HG03442 (cell line): ENCODE measurements around the gene MARCKS.

Source experiments
- ATAC-seq: cut with Tn5 transposase; IDR thresholded peaks from one replicate; pipeline ENCODE4 v1.9.1; 2021; ENCODE audit warnings: mild to moderate bottlenecking, moderate library complexity; ENCODE audit not compliant: unreplicated experiment

The MARCKS gene, protein sequence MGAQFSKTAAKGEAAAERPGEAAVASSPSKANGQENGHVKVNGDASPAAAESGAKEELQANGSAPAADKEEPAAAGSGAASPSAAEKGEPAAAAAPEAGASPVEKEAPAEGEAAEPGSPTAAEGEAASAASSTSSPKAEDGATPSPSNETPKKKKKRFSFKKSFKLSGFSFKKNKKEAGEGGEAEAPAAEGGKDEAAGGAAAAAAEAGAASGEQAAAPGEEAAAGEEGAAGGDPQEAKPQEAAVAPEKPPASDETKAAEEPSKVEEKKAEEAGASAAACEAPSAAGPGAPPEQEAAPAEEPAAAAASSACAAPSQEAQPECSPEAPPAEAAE

DNA sequence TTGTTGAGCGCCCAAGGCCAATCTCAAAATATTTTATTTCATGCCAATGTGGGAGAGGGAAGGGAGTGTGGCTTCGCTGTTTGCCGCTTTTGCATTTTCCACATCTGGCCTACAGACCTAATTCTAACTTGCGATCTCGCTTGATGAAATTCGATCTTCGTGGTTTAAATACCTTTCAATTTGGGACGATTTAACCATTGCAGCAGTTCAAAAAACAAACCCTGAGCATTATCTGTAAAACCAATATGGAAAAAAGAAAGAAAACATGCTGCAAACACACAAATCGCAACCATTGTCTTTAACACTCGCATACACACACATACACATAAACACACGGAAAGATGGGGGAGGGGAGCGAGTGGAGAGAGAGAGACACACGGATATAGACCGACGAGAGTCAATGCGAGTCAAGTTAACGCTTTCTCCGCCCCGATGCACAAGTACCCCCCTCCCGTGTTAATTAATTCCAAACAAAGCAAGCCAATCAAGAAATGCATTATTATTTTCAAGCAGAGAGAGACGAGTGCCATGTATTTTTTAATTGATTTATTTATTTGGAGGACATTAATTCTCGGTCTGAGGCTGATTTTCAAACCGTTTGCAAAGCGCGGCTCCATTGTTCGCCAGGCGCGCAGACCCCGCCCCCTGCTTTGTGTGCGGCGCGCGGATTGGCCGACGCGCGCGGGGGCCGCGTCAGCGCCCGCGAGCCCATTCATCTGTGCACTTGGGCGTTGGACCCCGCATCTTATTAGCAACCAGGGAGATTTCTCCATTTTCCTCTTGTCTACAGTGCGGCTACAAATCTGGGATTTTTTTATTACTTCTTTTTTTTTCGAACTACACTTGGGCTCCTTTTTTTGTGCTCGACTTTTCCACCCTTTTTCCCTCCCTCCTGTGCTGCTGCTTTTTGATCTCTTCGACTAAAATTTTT is at the start of gene MARCKS:
TSS of gene MARCKS (plus strand) at position 721 of the 931 bp plus-strand sequence. CDS start 401 bp downstream, outside the sequence.
- ATAC-seq: peak; percentile 34

DNA sequence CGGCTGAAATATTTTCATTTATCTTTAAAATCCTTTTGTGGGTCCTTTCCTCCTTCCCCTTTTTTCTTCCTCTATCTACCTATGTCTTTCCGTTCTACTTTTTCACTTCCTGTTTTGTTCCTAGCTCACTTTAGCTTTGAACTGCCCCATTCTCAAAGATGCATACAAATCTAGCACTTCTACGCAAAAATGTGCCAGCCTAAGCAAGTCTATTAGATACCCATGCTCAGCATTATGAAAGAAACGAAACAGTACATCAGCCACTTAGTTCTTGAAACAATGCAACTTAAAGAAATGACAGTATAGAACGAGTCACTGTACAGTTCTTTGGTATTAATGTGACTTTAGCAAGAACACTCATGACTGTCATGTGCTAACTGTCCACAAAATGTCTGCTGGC is 47.3 kb upstream of the MARCKS start:
- peak; percentile 44 for ATAC-seq

DNA sequence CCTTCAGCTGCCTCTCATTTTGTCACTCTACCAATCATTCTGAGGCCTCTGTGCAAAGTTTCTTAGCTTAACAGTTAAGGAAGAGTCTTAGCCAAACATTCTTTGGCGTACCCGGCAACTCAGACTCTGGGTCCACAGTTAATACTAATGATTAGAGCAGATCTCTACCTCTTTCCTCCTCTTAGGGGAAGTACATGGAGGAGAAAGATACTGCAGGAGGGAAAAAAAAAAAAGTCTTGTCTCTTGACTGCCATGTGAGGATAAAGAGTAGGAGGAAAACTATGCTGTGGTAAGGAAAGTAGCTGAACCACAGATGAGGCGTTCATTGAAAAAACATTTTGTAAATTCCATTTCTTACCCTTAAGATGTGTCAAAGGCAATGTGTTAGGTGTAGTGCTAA is 44.0 kb upstream of the MARCKS start:
- ATAC-seq: no peak

DNA sequence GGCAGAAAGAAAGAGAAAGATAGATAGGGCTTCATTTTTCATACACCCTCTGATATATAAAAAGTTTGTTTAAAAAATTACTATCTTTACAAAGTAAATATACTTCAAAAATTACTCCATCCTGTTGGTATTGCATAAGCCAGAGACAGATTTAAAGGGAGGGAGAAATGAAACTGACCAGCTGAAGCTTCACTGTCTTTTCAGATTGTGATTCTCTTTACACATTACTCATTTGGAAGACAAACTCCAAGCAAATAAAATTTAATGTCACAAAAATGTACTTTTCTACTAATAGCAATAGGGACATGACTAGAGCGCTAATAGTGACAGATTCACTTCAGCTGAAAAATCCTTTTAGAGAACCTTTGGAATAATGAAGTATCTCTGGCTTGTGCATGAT is 38.6 kb upstream of the MARCKS start:
- no peak for ATAC-seq

DNA sequence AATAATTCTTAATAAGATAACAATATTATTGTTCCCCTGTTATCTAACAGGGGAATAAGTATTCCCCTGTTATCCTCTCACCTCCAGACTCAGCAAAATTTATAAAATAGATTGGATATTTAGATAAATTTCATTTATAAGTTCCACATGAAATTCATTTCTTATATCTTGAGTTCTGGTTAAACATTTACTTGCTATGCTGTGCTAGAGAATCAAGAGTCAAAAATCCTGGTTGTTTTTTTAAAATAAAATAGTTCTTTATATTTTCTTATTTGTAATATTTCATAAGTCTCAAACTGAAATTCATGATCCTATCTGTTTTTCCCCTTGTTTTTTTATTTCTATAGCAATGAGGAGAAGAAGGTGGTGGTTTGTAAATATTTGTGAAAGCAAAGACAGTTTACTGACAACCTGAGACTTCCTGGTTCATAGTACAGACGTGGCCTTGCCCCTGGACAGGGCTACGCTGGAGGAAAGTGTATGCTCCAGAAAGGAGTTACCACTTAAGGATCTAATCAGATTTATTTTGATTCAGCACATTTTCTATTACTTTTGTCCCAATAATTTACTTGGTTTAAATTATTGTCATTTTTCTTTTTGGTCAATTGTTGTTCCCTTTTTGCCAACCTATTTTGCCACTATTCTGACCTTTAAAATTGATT is 37.8 kb upstream of the MARCKS start:
- no peak for ATAC-seq

DNA sequence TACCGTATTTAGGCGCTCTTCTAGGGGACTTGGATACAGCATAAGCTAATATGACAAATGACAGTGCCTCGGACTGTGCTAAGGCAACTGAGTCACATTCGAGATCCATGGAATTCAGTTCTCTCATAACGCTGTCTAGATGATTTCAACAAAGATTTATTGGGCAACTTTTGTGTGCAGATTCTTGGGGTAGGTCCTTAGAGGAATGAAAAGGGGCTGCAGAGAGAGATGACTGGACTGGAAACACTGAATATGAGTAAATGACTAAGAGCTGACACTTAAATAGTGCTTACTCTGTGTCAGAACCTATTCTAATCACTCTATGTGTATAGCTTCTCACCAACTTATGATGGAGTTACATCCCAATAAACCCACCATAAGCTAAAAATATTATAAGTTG is 36.4 kb upstream of the MARCKS start:
- ATAC-seq: no peak

DNA sequence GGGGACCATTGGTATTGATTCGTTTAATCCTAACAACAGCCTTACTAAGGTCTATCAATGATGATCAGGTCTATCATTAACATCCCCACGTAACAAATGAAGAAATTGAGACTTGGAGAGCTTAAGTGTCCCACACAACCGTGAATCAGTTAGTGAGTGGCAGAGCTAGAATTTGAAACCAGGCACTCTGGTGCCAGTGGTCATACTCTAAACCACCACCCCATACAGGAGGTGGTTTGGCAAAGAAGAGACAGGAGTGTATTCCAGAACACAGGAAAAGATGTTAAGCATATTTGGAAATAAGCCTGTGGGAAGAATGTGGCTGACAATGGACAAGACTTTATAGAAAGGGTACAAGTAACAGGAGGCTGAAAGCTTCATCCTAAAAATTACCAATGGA is 35.7 kb upstream of the MARCKS start:
- ATAC-seq: no peak

DNA sequence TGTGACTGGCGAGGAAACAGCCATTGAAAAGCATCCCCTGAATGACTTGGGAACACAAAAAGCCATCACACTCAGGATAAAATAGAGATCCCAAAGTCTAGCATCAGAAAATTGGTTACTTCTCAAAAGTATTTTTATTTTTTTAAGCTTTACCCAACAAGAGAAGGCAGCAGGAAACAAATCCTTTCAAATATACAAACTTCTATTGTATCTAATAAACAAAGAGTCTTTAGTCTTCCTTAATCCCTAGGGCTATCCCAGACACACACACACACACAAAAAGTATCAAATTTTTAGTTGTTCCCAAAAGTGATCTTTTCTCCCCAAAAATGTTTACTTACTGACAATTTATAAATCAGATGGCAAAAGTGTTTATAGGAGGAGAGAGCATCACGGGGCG is 33.2 kb upstream of the MARCKS start:
- no peak for ATAC-seq

DNA sequence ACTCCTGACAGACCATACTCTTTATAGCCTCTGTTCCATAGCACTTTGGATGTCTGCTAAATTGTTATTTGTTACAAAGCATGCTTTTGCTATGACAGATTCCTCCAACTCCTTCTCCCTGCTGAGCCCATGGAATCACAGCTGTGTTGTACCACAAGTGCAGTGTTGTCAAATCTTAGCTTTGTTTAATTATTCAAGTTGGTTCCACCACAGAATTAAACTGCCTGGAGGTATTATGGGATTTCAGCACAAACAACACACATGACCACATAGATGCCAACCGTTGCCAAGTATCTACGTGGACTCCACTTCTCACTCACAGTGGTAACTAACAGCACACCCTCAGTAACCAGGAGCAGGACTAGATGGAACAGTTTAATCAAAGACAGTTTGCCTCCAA is 32.7 kb upstream of the MARCKS start:
- ATAC-seq: no peak

DNA sequence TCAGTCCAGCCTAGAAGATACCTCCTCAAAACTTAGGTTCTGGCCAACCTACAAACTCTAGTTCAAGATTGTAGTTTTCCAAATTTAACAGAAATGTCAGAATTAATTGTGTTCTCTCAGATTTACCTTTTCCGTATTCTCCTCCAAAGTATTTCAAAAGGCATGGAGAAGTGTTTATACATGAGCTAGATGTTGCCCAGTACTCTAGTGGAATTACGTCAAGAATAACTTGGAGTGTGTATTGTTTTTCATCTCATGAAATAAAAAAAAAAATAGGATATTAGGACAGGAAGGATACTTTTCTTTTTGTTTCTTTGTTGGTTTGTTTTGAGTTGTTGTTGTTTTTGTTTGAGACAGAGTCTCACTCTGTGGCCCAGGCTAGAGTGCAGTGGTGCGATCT is 32.3 kb upstream of the MARCKS start:
- ATAC-seq: no peak

DNA sequence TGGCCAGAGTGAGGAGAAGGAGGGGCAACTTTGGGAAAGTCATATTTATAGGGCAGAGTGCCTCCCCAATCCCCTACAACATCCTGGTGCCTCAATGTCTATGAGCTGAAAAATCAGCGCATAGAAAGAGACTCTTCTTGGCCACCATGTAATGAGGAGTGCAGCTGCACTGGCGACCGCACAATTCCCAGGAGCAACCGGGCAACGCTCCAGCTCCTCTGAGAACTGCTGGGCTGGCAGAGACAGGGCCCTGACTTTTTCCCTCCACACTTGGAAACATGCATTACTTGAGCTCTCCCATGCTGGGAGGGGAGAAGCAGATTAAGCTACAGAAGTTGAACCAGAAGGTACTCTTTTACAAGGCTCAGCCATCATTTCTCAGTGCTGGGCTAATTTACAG is 31.4 kb upstream of the MARCKS start:
- no peak for ATAC-seq

DNA sequence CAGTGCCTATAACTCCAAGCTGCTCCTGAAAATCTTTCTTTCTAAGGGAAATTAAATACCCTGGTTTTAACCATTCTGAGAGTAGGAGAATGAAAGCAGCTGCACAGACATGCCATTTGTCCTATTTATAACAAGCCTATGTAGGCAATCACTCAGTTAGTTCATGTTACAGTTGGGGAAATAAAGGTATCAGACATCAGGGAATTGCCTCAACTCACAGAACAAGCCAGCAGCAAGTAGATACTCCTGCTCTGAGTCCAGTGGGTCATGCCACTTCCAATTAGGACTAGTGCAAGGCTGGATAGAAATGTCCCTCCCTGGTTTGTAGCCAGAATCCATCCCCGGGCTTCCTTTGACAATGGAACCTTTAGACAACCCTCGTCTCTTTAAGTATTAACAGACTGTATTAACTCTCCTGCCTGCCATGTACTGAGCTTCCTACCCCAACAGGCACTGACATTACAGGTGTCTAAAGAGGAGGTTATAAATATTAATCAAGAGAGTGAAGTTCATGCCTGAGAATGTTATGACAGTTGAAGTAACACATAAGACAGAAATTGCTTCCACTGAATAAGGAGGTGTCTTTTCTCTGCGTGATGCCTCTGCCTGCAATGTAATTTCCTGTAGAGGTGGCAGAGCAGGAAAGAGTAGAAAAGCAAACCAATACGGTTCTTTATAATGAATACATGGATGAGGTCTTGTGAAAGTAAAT is 28.0 kb upstream of the MARCKS start:
- ATAC-seq: no peak

DNA sequence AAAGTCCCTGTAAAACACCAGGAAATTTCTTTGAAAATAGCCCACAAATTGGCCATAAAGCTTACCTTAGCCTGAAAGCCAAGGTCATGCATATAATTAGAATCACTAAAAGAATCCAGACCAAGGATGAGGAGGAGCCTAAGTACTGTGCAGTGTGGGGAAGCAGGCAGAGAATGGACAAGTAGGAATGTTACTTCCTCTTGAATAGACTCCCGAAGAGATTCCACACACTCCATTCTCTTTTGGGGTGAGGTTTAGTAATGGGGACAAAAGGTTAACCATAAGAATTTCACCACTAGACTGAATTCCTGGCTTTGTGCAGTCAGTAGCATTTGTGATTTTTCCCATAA is 27.5 kb upstream of the MARCKS start:
- no peak for ATAC-seq

DNA sequence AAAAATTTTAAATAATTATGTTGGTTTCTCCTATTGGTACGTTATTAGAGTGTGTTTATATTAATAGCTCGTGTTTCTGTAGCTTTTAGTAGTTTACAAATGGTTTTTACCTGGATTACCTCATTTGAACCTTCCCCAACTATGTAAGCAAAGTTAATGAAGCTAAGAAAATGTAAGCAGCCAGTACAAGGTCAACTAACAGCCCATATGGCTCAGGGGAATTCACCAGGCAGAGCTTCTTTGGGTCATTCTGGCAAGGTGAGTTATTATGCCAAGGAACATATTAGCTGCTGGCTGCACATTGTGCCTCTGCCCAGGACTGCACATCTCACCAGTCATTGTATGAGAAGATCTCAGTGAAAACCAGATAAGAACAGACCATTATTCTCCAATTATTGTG is 27.0 kb upstream of the MARCKS start:
- no peak for ATAC-seq

DNA sequence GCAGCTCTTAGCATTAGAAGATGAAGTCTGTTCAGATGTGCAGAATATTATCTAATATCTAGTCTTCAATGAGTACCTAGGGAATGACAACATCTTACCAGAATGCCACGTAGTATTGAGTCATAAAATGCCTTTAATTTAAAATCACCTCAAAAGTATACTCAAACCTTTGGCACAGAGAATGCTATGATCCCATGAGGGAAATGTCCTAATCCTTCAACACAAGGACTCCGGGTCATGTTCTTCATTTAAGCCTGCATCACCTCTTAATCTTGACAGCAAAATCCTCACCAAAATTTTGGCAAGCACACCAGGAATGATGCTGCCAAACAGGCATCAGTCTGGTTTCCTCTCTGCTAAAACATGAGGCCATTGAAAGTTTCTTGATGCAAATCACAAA is 23.6 kb upstream of the MARCKS start:
- no peak for ATAC-seq

DNA sequence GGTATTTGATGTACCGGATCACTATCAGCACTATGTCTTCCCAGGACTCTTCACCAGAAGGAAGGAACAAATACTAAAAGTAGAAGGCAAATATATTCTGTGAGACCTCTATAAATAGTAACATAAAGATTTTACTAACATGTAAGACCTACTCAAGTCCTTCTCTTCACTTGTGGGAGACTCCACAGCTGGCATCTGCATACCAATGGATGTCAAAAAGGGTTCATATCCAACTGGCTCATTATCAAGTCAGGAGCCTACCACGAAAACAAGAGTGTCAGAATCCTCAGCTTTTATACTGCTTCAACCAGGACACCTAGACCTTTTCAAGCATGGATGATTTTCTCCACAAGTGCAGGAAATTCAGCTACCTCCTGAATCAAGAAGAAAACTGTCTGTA is 20.0 kb upstream of the MARCKS start:
- ATAC-seq: no peak

DNA sequence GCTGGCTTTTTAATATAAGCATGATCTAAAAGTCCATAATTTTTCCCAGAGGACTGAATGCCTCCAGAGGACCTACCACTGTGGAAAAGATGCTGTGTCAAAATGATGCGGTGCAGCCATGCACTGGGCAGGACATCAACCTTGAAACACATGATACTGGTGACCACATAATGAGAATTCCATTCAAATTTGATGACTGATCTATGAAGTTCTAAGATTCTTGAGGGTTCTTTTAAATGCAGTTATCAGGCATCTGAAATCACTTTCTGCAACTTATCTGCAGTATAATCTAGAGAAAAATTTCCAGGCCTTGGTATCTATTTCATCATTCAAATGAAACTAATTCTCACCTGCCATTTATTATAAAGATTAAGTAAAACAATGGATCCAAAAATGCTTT is 15.0 kb upstream of the MARCKS start:
- peak; percentile 94 for ATAC-seq

DNA sequence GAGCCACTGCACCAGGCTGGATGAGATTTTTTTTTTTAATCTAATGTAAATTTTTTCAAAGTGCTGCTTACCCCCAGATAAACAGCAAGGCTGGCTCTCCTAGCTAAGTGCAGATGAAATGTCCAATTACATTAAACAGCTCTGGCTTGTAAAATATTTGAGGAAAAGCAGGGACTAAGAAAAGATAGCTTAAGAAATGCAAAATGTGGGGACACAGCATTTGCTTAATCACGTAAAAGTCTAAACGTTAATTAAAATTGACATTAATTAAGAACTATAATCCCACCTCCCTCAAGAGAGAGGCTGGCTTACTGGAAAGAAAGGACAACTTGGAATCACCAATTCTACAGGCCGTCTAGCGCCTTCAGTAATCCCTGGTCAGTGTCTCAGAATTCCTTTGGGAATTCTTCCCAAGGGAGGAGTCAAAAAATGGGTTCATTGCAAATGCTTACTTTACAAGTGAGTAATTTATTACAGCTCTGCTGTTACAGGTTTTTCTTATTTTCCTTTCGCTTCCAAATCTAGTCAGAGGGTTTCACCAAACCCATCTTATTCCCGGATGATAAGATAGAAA is 13.6 kb upstream of the MARCKS start:
- no peak for ATAC-seq

DNA sequence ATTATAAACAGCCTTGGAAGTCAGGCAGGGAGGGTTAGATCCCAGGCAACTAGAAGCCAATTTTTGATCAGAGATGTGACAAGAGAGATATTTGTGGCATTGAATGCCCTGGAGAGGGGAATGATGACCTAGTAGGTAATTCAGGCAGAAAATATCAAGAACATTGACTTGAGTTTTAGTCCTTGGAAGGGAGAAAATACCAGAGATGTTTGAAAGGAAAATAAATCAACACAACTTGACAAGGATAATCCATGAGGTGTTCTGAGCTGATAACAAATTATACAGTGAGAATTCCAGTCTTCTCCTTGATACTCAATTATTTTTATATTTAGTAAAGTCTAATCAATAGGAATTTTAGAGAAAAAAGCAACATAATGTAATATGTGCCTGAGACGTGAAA is 10.6 kb upstream of the MARCKS start:
- no peak for ATAC-seq

DNA sequence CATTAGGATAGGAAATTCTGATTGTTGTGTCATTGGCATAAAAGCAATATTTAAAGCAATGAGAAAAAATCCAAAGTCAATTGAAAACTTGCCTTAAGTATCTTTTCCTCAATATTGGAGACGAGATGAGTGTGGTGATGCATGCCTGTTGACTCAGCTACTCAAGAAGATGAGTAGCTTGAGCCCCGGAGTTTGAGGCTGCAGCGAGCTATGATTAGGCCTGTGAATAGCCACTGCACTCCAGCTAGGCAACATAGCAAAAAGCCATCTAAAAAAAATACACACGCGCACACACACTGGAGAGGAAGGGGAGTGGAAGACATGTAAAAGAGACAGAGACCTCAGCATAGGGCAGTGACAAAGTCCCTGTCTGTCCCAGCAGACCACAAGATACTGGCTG is 9.7 kb upstream of the MARCKS start:
- no peak for ATAC-seq

DNA sequence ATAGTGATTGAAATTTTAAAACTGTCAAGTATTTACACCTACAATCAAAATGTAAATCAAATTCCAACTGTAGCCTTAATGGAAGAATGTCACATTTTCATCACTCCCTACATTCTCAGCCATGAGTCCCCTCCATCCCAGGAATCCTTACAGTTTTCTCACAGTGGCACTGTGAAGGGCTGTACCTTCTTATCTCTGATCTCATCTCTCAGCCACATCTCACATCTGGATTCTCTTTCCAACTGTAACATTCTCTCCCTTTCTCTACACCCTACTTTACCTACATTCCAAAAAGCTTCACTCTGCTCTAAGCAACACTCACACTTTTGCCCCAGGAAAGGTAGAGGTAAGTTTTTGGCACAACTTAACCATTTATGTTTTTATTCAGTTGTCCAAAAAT is 8.9 kb upstream of the MARCKS start:
- ATAC-seq: no peak
